HepG2 (cell line): ENCODE measurements around the gene PTGDS.

Experiments
- CBFB ChIP-seq: sonication (generic); formaldehyde crosslinking; IDR thresholded peaks from 2 replicates; pipeline ENCODE4 v1.4.0; 2020; ENCODE audit warnings: missing genetic modification reagents
- CHD2 ChIP-seq: IDR thresholded peaks from 2 replicates; pipeline ENCODE4 v1.6.1; 2011; ENCODE audit warnings: low read depth, low read length, improper control_type of control experiment
- GABPB1 ChIP-seq: IDR thresholded peaks from 2 replicates; pipeline ENCODE4 v1.6.1; 2016; ENCODE audit warnings: mild to moderate bottlenecking, missing genetic modification reagents, moderate library complexity, missing compliant biosample characterization
- GLI4 ChIP-seq: sonication (generic); formaldehyde crosslinking; IDR thresholded peaks from 2 replicates; pipeline ENCODE4 v1.5.1; 2020; ENCODE audit warnings: missing genetic modification reagents, mild to moderate bottlenecking, moderate library complexity, borderline replicate concordance
- HNRNPK ChIP-seq: fragments of 200-400 bp; formaldehyde crosslinking; IDR thresholded peaks from 2 replicates; pipeline ENCODE4 v1.6.1; 2018; ENCODE audit warnings: low read length, low read depth, moderate library complexity, mild to moderate bottlenecking; ENCODE audit not compliant: poor library complexity, severe bottlenecking
- SUZ12 ChIP-seq: fragments of 150-350 bp; IDR thresholded peaks from 2 replicates; pipeline ENCODE4 v1.6.1; 2014; ENCODE audit warnings: low read depth, low read length
- TAF15 ChIP-seq: fragments of 200-400 bp; formaldehyde crosslinking; IDR thresholded peaks from one replicate; pipeline ENCODE4 v1.6.1; 2018; ENCODE audit warnings: mild to moderate bottlenecking, low read depth, low read length; ENCODE audit not compliant: poor library complexity, severe bottlenecking
- YY1 ChIP-seq: IDR thresholded peaks from 2 replicates; pipeline ENCODE4 v1.6.1; 2011; ENCODE audit warnings: low read length, low read depth, moderate library complexity, mild to moderate bottlenecking; ENCODE audit not compliant: insufficient read depth, insufficient replicate concordance
- ZNF253 ChIP-seq: sonication (generic); formaldehyde crosslinking; IDR thresholded peaks from 2 replicates; pipeline ENCODE4 v1.8.0; 2022; ENCODE audit warnings: mild to moderate bottlenecking, missing genetic modification reagents, borderline replicate concordance
- TF ChIP-seq, protein P1 (sequence below): sonication (generic); formaldehyde crosslinking; IDR thresholded peaks from 2 replicates; pipeline ENCODE4 v1.5.1; 2020; ENCODE audit warnings: missing genetic modification reagents, mild to moderate bottlenecking, borderline replicate concordance
- TF ChIP-seq, protein P2 (sequence below): sonication (generic); formaldehyde crosslinking; IDR thresholded peaks from 2 replicates; pipeline ENCODE4 v1.5.0; 2020; ENCODE audit warnings: mild to moderate bottlenecking, missing genetic modification reagents, moderate library complexity

DNA sequence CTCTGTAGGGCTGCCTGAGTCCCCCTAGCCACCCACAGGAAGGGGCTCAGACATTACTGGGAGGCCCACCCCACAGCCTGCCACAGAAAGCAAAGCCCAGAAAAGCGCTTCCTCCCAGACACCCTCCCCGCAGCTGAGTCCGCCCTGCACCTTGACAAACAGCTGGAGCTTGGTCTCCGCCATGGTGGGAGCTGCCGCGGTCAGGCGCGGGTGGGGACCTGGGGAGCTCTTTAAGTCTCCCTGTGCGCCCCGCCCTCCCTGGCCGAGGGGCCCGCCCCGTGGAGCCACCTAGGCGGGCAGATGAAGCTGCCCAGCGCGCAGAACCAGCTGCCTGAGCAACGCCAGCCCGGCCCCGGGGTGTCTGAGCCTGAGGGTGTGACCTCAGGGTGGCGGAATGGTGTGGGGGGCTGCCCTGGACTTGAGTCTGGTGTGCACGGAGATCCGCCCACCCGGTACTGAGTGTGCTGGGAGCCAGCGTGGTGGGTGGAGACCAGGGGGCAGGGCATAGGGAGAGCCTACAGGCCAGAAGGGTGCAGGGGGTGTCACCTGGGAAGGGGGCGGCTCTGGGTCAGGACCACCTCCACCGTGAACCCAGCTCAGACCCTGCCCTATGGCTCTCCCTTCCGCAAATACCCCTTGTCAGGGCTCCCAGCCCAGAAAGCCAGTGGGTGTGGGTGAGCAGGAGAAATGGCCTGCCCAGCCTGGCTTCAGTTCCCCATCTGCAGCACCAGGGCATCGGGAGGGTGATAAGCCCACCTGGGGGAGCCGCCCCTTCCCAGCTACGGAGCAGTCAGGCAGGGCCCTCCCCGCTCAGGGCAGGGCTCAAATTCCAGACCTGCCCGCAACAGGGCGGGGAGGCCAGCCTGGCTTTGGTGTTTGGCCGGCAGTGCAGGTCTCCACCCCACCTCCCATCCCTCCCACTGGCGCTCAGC lies 19.3 kb downstream of the PTGDS start, which contains the start of gene CLIC3:
- TF ChIP-seq, protein P1, sequence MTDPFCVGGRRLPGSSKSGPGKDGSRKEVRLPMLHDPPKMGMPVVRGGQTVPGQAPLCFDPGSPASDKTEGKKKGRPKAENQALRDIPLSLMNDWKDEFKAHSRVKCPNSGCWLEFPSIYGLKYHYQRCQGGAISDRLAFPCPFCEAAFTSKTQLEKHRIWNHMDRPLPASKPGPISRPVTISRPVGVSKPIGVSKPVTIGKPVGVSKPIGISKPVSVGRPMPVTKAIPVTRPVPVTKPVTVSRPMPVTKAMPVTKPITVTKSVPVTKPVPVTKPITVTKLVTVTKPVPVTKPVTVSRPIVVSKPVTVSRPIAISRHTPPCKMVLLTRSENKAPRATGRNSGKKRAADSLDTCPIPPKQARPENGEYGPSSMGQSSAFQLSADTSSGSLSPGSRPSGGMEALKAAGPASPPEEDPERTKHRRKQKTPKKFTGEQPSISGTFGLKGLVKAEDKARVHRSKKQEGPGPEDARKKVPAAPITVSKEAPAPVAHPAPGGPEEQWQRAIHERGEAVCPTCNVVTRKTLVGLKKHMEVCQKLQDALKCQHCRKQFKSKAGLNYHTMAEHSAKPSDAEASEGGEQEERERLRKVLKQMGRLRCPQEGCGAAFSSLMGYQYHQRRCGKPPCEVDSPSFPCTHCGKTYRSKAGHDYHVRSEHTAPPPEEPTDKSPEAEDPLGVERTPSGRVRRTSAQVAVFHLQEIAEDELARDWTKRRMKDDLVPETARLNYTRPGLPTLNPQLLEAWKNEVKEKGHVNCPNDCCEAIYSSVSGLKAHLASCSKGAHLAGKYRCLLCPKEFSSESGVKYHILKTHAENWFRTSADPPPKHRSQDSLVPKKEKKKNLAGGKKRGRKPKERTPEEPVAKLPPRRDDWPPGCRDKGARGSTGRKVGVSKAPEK (CRISPR knock-in tag) = 0 out of 2 replicates have a peak, but pooled peaks have one; percentile 47
- TF ChIP-seq SUZ12 (no peak), ZNF253 (CRISPR knock-in tag) (no peak), TAF15 (no peak), CHD2 (no peak), GABPB1 (CRISPR knock-in tag) (peak; percentile 13; the same call in 1 of the 2 replicates), CBFB (CRISPR knock-in tag) (no peak), YY1 (no peak), GLI4 (CRISPR knock-in tag) (no peak), HNRNPK (no peak)
- TF ChIP-seq, protein P2, sequence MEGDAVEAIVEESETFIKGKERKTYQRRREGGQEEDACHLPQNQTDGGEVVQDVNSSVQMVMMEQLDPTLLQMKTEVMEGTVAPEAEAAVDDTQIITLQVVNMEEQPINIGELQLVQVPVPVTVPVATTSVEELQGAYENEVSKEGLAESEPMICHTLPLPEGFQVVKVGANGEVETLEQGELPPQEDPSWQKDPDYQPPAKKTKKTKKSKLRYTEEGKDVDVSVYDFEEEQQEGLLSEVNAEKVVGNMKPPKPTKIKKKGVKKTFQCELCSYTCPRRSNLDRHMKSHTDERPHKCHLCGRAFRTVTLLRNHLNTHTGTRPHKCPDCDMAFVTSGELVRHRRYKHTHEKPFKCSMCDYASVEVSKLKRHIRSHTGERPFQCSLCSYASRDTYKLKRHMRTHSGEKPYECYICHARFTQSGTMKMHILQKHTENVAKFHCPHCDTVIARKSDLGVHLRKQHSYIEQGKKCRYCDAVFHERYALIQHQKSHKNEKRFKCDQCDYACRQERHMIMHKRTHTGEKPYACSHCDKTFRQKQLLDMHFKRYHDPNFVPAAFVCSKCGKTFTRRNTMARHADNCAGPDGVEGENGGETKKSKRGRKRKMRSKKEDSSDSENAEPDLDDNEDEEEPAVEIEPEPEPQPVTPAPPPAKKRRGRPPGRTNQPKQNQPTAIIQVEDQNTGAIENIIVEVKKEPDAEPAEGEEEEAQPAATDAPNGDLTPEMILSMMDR (CRISPR knock-in tag) = no peak
